B cell (primary cell): Measurements from ENCODE around the gene ELFN2.

Experiments
- CTCF ChIP-seq: fragments of 200-600 bp; IDR thresholded peaks from one replicate; pipeline ENCODE4 v1.8.0; 2022; ENCODE audit warnings: antibody characterized with exemption, mild to moderate bottlenecking
- EZH2 ChIP-seq: IDR thresholded peaks from 2 replicates; pipeline ENCODE4 v1.6.1; 2012; ENCODE audit warnings: borderline replicate concordance, low read depth, mild to moderate bottlenecking, moderate library complexity, low read length; ENCODE audit not compliant: insufficient read depth, poor library complexity, severe bottlenecking

- TF ChIP-seq CTCF (no peak), EZH2 (no peak)
These were observed 13.0 kb downstream of the ELFN2 start for GRCh38 chr22:37414288-37414687.
